NCI-H510A treated with DMSO at 0.1 percent for 48 hours (cell line): ENCODE data around the gene ZPBP.
A peak's percentile ranks its signal among the peaks of the same experiment; 100 is the strongest.
"Not testable (repeated sequence)": the region's sequence is repeated elsewhere in the genome, so short reads cannot be mapped to it uniquely, and the experiment has no call there.

Source experiments
- DNase-seq: peaks from one replicate; lab custom pipeline; 2025; lab: John Stamatoyannopoulos, UW

ZPBP gene

DNA sequence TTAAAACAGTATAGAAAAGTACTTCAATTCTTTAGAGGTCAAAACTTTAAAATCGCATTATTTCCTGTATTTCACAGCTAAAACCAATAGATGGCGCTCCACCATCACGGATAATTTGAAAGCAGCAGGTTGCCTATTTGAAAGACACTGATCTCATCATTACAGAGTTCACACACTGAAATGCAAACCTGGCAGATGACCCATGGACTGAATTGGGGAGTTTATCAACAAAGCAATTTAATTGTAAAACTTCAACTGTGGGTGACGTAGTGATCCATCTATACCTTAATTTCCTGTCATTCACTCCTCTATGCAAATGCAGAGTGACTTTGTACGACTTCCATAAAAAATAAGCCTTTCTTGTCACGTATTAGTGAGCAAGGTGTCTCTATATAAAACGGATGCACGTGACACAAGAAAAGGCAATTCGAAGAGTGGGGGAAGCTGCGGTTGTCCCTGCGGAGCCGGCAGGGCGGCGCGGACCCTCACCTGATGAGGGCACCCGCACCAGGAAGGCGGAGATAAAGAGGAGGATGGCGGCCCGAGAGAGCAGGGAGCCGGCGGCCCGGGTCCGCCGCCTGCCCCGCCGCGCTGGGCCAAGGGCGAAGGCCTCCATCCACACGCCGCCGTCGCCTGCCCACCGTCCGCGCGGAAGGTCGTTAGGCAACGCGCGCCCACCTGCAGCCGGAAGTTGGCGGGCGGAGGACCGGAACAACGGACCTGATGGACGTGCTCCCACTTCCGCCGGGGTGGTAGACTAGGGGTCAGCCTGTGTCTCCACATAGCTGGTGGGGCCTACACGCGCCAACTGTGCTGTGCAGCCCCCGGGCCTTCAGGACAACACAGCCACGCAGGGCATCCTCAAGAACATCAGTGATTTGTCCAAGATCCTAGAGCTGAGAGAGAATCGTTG lies at the start of gene ZPBP:
TSS of gene ZPBP (minus strand) at position 668 of the 913 bp plus-strand sequence. CDS start at position 616, 52 bp downstream.
- DNase-seq = peak; percentile 83

DNA sequence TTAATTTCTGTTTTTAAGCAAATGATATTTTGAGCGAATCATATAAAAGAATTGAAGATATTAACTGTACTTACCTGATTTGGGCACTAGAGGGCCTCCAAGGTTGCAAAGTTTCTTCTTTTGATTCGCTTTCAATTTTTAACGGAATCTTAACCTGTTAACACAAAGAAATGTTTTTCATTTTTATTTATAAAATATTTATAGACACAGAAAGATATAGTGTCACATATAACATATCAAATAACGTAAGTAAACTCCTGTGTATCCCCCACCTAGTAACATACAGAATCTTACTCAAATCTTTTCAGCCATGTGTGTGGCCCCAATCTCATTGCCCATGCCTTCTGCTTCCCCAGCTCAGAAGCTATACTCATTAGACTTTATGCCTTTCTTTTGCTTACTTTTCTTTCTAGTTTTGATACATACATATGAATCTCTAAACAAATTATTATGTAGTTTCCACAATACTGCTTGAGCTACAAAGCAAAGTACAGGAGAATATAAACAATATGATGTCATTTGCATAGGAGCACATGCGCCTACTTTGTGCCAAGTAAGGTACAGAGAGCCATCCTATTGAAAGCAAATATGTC lies 49.5 kb upstream of the ZPBP start:
- peak; percentile 65 for DNase-seq

DNA sequence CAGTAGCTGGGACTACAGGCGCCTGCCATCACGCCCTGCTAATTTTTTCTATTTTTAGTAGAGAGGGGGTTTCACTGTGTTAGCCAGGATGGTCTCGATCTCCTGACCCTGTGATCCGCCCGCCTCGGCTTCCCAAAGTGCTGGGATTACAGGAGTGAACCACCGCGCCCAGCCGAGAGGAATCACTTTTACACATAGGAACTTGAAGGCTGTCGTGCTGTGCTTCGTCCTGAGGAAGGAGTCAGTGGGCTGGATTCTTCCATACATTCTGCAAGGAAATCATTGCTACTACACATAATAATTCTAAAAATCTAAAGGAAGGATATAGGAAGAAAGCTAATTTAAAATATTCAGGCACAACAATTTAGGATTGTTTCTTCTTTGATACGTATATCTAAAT lies 48.8 kb upstream of the ZPBP start:
- DNase-seq = no peak

DNA sequence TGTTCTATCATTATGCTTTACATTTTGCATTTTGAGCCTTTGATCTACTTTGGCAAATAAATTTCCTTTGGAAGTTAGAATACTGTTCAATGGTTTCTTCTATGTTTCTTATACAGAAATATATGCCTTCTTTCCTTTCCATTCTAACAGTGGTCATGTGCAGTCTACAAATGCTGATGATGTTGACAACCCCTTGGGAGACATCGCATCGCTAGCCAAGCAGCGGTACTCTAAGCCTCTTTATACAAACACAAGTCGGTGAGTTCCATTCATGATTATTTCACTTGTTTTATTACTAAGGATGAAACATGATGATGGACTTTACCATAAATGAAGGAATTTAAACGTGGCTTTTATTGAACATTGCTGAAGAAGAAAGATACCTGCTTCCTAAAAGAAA lies 48.1 kb upstream of the ZPBP start:
- no peak for DNase-seq

DNA sequence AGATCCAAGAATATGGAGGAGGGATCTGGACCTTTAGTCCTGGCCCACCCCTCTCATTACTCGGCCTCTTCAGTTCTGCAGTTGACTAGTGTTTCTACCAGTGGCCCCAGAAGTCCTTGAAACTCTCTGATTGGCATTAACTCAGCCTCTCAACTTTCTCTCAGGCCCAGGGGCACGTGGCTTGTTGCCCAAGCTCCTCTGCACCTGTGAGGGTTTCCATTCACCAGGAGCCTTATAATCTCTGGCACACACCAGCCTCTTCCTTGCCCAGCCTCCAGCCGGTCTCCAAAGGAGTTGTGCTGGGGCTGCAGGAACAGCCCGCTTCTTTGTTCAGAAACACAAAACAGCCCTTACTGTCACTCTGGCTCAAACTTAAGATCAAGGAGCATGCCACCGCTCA lies 47.6 kb upstream of the ZPBP start:
- DNase-seq = no peak

DNA sequence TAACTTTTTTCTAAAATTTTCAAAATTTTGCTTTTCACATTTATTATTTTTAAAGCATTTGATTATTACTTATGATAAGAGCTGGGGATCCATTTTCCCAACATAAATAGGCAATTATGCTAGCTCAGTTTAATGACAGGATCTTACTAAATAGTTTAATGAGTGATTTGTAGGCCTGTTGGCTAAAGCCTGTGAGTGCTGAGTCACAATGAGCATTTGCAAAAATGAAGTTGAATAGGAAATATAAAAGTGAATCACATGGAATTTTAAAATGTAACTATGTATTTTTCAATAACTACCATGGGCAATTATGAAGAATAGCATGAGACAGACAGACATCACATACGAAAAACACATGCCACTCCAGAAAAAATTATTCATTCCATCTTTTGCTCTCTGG lies 45.1 kb upstream of the ZPBP start:
- no peak for DNase-seq

DNA sequence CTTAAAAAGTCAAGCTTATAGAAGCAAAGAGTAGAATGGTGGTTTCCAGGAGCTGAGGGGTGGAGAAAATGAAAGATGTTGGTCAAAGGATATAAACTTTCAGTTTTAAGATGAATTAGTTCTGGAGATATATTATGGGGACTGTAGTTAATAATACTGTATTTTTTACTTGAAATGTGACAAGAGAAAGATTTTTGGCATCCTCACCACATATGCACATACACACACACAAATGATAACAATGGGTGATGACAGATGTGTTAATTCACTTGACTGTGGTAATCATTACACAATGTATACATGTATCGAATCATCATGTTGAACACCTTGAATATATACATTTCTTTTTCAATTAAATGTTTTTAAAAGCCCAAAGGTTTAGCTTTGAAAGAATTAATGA lies 32.7 kb upstream of the ZPBP start:
- no peak for DNase-seq

DNA sequence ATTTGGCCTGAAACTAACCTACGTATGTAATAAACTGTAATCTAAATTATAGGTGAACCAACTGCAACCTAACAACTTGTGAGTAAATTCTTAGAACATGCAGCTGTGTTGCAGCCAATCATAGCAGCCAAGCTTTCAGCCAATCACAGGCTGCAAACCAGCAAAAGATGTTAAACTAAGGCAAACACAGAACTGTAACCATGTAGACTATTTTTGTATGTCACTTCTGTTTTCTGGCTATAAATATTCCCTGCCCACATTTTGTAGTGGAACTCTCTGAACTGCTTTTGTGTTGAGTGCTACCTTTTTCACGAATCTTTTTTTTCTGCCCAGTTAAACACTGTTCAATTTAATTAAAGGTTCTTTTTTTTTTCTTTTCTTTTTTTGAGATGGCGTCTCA lies 28.2 kb upstream of the ZPBP start:
- no peak for DNase-seq

GRCh38 chr7:50119815-50120637 lies 27.0 kb upstream of the ZPBP start:
- DNase-seq = no peak

GRCh38 chr7:50112250-50112649 lies 19.2 kb upstream of the ZPBP start:
- no peak for DNase-seq

DNA sequence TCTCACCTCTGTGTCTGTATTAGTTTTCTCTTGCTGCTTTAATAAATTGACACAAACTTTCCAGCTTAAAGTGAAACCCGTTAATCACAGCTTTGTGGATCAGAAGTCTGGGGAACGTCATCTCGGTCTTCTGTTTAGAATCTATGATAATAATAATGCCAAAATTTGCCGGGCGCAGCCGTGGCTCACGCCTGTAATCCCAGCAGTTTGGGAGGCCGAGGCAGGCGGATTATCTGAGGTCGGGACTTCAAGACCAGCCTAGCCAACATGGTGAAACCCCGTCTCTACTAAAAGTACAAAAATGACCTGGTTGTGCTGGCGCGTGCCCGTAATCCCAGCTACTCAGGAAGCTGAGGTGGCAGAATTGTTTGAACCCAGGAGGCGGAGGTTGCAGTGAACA lies 8.8 kb upstream of the ZPBP start:
- no peak for DNase-seq

DNA sequence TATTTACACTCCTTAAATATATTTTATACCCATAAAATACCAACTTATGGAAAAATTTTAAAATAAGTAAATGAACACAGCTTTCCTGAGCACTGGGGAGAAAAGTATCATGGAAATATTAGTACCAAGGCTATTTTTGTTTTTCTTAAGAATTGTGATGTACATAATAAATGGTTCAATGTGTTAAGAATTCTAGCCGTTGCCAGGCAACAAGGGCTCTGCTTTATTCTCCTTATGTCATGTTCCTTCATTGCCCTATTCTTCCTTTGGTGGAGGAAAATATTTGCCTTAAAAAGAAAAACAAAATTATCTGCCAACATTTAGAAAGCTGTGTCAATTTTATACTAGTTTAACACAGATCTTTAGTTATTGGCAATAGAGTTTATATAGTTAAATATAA lies 2.6 kb upstream of the ZPBP start:
- DNase-seq = no peak

DNA sequence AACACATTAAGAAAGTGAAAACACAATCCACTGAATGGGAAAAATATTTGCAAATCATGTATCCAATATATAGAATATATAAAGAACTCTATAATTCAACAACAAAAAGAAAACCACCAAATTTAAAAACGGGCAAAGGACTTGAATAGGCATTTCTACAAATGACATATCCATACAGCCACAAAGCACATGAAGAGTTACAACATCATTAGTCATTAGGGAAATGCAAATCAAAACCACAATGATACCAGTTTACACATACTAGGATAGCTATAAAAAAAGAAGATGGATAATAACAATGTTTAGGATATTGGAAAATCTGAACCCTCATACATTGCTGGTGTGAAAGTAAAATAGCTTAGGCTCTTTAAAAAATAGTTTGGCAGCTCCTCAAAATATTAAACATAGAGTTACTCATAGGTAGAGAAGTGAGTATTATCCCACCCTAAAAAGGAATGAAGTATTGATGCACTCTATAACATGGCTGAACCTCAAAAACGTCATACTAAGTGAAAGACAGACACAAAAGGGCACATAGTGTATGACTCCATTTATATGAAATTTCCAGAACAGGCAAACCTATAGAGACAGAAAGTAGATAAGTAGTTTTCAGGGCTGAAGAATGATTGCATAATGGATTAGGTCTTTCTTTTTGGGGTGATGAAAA lies 4.5 kb downstream of the ZPBP start:
- no peak for DNase-seq

DNA sequence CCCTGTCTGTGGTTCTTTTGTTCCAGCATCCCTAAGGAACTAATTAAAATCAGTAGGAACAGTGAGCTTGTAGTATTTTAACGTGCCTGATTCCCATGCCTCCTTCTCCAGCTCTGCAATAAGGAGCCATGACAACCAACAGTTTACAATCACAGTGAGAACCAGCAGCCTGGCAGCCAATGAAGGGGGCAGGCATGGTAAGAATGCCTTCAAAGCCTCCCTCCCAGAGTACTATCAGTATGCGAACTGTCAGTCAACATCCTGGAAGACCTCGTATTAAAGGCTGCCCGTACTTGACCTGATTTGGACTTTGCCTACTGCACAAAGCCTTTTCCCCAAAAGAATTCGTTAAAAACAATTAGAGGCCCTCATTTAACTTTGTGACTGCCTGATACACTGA lies 7.7 kb downstream of the ZPBP start:
- no peak for DNase-seq

GRCh38 chr7:50073093-50073492 lies 20.0 kb downstream of the ZPBP start:
- no peak for DNase-seq

- no peak for DNase-seq
Observed at GRCh38 chr7:50069613-50070012, 23.4 kb downstream of the ZPBP start.

GRCh38 chr7:50068850-50069551 lies 24.0 kb downstream of the ZPBP start:
- peak; percentile 79 for DNase-seq

GRCh38 chr7:50068026-50068425 lies 25.0 kb downstream of the ZPBP start:
- DNase-seq = peak; percentile 78

DNA sequence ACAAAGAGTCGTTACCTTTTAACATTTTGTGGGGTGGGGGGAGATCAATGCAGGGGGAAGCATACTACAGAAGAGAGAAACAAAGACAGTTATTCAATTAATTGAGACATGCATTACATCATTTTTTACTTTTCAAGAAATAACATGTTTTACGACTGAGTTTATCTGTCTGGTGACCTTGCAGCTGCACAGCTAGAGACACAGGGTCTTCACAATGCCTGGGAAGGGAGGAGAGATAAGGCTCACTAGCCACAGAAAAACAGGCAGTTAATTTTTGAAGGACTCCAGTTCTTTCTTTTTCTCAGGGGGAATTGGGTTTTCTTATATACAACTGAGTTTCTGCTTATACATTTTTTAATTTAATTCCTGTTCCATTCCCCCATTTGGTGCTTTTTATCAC lies 30.1 kb downstream of the ZPBP start:
- DNase-seq = no peak

- no peak for DNase-seq
Observed at GRCh38 chr7:50056131-50056530, 36.9 kb downstream of the ZPBP start.

GRCh38 chr7:50047716-50048115 lies 45.3 kb downstream of the ZPBP start:
- DNase-seq = no peak

DNA sequence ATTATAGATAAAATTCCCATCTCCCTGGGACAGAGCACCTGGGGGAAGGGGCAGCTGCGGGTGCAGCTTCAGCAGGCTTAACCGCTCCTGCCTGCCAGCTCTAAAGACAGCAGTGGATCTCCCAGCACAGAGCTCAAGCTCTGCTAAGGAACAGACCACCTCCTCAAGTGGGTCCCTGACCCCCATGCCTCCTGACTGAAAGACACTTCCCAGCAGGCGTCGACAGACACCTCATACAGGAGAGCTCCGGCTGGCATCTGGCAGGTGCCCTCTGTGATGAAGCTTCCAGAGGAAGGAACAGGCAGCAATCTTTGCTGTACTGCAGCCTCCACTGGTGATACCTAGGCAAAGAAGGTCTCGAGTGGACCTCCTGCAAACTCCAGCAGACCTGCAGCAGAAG lies 51.9 kb downstream of the ZPBP start:
- DNase-seq = not testable (repeated sequence)
